HG03521 (cell line): ENCODE data around the gene MEF2C.
A peak's percentile ranks its signal among the peaks of the same experiment; 100 is the strongest.
"Not testable (repeated sequence)": the region's sequence is repeated elsewhere in the genome, so short reads cannot be mapped to it uniquely, and the experiment has no call there.

Source experiments
- ATAC-seq: cut with Tn5 transposase; IDR thresholded peaks from one replicate; pipeline ENCODE4 v1.9.1; 2021; ENCODE audit warnings: mild to moderate bottlenecking, moderate library complexity; ENCODE audit not compliant: unreplicated experiment

Gene MEF2C

GRCh38 chr5:88863523-88863922, 19.5 kb downstream of the MEF2C start:
- no peak for ATAC-seq

DNA sequence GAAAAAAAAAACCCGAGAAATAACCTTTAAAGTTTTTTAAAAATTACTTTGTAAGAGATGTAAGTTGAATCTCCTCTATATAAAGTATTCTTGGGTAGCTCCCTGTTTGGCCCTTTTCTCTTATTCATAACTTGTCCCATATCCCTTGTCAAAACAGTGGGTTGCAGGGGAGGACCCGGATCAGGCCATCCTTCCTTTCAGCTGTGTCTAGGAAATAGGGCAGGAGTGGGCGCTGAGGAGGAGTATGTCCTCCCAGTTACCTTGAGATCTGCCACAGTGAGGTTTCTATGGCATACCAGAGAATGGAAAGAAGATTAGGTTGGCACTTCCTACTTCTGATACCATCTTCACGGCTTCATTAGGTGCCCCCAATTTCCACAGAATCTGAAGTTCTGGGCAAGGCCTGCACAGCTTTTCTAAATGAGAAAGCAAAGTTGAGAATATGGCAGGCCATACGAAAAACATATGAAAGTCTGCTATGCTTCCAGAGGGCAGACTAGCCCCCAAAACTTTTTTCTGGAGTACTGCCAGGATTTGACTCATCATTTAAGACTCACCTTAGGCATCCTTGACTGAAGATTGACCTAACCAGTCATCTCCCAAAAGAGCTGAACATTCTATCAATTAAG, 20.3 kb downstream of the MEF2C start:
- ATAC-seq, result no peak

- ATAC-seq, result no peak
These were observed 21.8 kb downstream of the MEF2C start for GRCh38 chr5:88861231-88861630.

- no peak for ATAC-seq
These were observed 22.5 kb downstream of the MEF2C start for GRCh38 chr5:88860501-88860900.

DNA sequence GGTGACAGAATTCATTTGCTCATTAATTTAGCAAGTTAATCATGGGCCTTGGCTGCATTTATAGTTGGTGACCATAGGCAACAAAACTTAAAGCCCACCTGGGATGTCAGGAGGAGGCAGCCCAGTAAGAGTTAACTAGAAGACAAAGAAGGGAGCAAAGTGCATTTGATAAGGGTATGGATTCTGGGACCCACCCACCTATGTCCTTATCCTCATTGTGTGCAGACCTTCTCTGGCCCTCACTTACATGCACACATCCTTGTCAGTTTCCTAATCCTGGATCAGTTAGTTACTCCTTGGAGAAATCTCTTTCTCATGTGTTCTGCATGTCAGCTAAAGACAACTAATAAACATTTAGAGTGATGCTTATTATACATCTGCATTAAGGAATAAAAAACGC, 24.6 kb downstream of the MEF2C start:
- no peak for ATAC-seq

DNA sequence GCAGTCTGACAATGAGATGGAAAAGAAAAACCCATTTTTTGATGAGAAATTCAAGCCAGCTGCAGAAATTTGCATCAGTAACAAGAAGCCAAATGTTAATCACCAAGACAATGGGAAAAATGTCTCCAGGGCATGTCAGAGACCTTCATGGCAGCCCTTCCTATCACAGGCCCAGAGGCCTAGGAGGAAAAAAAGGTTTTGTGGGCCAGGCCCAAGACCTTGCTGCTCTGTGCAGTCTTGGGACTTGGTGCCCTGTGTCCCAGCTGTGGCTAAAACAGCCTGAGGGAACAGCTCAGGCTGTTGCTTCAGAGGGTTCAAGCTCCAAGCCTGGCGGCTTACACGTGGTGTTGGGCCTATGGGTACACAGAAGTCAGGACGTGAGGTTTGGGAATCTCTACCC, 26.6 kb downstream of the MEF2C start:
- ATAC-seq, result not testable (repeated sequence)

DNA sequence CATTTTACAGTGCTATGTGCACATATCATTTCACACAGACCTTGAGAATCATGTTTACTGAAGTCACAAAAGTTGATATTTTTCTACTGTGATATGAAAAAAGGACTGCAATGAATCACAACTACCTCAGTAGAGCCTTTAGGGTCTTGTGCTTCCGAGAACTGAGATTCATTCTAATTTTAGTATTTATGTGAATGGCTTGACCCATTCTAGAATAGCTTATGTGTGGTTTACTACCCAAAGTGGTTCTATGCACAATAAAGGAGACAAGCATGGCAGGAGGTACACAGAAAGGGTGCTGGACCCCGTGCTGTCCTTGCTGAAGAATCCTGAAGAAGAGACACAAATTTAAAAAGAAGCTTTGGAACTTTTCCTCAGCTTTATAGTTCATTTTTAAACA, 28.2 kb downstream of the MEF2C start:
- peak; percentile 58 for ATAC-seq

GRCh38 chr5:88847420-88847819, 35.6 kb downstream of the MEF2C start:
- ATAC-seq, result no peak

DNA sequence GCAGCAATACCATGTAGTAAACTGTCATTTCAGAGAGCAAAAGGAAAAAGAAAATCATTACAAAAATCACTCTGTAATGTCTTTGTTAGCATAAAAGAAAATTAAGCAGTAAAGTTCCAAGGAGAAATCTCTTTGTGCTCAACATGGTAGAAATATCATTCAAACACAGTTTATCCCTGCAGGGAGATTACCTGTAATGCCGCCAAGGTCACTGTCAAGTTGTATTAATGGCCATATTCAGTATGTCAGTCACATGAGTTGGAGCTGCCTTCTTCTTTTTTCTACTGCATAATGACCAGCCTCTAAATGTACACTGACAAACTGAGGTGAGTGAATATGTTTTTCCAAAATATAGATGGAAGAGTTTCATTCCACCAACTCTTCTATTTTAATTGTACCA, 36.5 kb downstream of the MEF2C start:
- no peak for ATAC-seq

- peak; percentile 81 for ATAC-seq
These were observed 37.8 kb downstream of the MEF2C start for GRCh38 chr5:88845081-88845697.

DNA sequence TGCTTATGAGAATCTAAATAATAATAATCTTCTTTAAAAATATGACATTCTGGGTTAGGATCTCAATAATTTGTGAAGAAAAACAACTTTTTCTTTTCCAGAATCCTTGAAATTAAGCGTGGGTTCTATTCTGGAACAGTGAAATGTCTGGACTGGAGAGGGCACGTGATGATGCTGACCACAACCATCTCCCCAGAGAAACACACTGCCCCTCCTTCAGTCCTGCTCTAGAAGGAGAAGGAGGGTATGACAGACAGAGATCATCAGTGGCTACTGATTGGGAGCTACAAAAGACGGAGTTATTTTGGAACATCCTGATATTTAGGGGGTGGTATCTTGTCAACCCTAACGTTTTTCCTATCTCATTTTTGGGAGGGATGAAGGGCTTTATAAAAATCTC, 40.2 kb downstream of the MEF2C start:
- no peak for ATAC-seq

- no peak for ATAC-seq
These were observed 41.8 kb downstream of the MEF2C start for GRCh38 chr5:88841212-88841611.

DNA sequence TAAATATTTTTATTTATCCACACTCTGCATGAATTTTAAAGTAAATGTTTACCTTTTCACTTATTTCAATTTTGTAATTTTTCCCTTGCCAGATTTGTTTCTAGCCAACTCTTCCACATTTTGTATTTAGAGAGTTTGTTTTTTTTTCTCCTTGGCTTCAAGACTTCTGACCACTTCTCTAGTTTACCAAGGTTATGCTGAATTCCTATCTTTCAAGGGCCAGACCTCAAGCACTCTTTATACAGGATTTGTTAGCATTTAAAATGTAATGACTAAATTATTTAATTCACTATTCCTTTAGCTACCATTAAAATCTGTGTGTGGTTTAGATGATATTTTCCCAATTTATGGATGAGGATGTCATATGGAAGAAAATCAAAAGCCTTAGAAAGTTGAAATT, 42.5 kb downstream of the MEF2C start:
- no peak for ATAC-seq

DNA sequence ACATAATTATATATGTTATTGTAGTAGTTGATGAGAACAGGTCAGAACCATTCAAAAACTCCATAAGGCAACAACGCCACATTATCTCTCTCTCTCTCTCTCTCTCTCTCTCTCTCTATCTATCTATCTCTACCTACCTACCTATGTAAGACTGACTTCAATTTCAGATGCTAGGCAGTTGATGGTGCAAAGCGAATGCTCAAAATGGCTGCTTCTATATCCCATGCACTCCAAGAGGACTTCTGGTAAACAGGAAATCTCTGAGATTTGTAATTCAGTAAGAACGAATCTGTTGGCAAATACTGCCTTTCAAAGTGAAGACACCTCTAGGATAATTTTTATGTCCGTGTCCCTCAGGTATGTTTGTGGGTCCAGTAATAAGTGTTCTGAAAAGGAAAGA, 43.7 kb downstream of the MEF2C start:
- ATAC-seq, result no peak

DNA sequence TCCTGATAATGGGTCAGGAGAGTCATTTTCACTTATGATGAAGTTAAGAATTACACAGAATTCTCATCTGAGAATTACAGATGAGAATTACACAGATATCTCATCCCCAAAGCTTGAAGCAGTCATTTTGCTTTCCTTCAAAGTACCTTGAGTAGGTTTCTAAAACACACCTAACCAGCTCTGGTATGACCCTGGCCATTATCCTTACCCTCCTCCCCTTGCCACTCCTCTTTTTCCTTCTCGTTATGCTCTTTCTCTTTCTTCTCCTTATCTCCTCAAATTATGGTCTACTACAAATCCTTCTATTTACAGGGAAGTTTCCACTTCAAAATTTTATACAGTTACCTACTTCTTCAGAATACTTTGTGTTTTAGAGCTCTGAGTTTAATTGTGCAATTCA, 44.5 kb downstream of the MEF2C start:
- no peak for ATAC-seq

DNA sequence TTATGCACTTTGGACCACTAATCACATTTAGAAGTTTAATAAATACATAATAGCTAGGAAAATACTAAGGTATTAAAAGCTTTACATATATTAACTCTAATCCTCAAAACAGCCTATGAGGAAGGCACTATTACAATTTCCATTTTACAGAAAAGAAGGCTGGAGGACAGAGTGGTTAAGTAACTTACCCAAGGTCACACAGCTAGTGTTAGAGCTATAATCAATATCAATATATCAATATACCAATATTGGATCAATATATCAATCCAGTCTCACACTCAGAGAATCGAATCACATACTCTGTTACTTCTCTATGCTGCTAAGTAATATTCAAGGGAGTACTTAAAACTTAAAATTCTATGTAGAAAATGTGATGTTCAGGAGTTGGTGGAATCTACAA, 45.2 kb downstream of the MEF2C start:
- no peak for ATAC-seq

DNA sequence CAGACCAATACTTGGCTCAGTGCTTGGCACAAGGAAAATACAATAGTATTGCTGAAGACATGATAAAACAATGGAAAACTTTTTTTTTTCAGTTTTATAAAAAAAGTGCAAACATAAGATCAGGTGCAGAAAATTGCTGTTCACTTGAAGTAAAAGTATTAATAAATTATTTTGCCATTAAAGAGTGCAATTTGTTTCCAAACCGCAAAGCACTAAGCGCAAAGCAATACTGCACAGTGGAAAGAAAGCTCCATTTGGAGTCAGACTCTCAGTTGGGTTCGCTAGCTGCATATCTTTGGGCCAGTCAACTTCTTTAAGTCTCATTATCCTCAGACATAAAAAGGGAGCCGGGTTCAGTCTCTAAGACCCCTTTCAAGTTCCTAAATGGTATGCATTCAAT, 45.8 kb downstream of the MEF2C start:
- no peak for ATAC-seq

- no peak for ATAC-seq
These were observed 46.7 kb downstream of the MEF2C start for GRCh38 chr5:88836195-88836838.

- ATAC-seq, result no peak
These were observed 48.5 kb downstream of the MEF2C start for GRCh38 chr5:88834499-88834898.

DNA sequence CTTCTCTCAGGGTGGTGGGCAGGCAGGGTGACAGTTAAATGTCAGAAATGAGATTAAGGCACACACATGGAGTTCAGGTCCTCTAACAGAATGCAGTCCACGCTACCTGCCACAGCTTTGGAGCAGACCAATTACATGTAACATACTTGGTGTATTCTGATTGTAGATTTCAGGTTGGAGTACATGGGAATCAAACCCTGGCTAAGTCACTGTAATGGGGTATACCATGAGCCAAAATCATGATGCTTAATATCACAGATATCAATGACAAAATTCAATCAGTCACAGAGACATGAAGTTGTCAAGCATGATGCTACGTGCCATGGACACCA, 48.9 kb downstream of the MEF2C start:
- no peak for ATAC-seq

DNA sequence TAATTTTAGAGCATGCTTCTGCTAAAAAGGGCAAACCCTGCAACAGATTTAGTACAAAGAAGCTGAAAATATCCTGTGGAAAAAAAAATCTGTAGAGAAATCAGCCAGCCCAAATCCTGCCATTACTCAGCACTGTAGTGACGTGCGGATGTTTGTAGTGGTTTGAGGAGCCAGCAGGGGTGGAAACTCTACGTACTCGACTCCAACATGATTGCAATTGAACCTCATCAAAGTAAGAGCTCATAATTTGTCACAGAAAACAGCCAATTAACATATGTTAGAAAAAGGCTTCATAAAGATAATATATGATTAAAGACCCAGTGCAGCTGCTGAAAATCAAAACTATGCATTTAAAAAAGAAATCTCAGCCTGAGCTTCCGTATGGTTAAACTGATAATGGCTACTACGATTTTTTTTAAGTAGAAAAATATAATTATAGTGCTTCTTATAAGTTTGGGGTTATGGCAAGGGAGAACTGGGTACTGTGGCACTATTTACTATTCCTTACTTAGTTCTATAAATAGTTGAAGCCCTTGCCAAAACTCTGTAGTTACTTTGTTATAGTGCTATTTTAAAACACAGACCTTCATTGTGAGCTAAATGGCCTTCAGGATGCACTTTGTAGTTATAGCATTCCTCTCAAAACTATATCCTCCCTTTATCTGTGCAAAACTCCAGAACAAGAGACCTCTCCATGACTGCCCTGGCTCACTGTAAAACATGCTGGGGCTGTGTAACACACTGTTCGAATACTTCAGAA, 49.4 kb downstream of the MEF2C start:
- peak; percentile 30 for ATAC-seq

DNA sequence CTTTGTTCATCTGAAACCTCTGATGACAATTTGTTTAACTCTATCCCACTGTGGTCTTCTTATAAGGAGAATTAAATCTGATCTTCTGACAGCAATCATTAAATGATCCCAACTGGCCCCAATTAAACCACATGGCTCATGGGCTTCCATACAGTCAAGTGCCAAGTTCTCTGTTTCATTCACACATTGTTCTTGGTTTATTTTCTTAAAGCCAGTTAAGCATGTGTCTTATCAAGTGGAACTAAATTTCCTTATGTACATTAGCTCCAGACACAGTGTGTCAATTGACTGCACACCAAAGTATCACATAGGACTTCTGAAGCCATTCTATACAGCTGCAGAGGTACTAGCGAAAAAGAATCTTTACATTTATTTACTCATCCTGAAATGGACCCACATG, 51.2 kb downstream of the MEF2C start:
- ATAC-seq, result no peak
